Kidney (tissue), 14 donors: ENCODE measurements around the gene ZNF687. TPM values are rescaled to one million over a fixed set of nuclear protein-coding genes. Genes with fewer than 3 reads are reported as not detected.
A peak's percentile ranks its signal among the peaks of the same experiment; 100 is the strongest.

Source experiments
- DNase-seq, 5 donors: peaks; one replicate each; pipeline ENCODE4 v3.0.0-alpha.2; 2013 to 2020
- FAIRE-seq: peaks from 2 replicates; lab custom pipeline; 2012; peaks lifted over from hg19 to GRCh38; lab: Jason Lieb, UNC
- H3K27ac ChIP-seq, 2 donors: one replicate each; pipeline ENCODE4 v1.7.0; 2013; ENCODE audit warnings: low read depth in 2 of 2, low read length in 2 of 2, inconsistent platforms in 1 of 2
- H3K27me3 ChIP-seq: one replicate; pipeline ENCODE4 v1.7.1; 2013; ENCODE audit warnings: low read length, inconsistent platforms; ENCODE audit not compliant: control insufficient read depth, insufficient read depth
- H3K36me3 ChIP-seq, 3 donors: one replicate each; pipeline versions ENCODE4 v1.7.0 to v1.7.1; 2013; ENCODE audit warnings: low read length in 3 of 3, control low read depth in 1 of 3, inconsistent platforms in 1 of 3; ENCODE audit not compliant: insufficient read depth in 3 of 3, control insufficient read depth in 2 of 3
- H3K4me1 ChIP-seq, 3 donors: one replicate each; pipeline versions ENCODE4 v1.7.0 to v1.7.1; 2013; ENCODE audit warnings: low read length in 3 of 3, inconsistent platforms in 1 of 3, low read depth in 1 of 3; ENCODE audit not compliant: control insufficient read depth in 2 of 3, insufficient read depth in 2 of 3
- H3K4me3 ChIP-seq, 3 donors: one replicate each; pipeline versions ENCODE4 v1.7.0 to v1.8.1; 2013; ENCODE audit warnings: low read length in 3 of 3, control low read depth in 1 of 3, inconsistent platforms in 1 of 3
- H3K9ac ChIP-seq, 3 donors: one replicate each; pipeline versions ENCODE4 v1.7.0 to v1.7.1; 2013; ENCODE audit warnings: low read length in 3 of 3, control low read depth in 1 of 3, inconsistent platforms in 1 of 3
- H3K9me3 ChIP-seq, 3 donors: one replicate each; pipeline versions ENCODE4 v1.7.0 to v1.7.1; 2013; ENCODE audit warnings: low read length in 3 of 3, control low read depth in 1 of 3, inconsistent platforms in 1 of 3; ENCODE audit not compliant: control insufficient read depth in 2 of 3, insufficient read depth in 1 of 3
- CTCF ChIP-seq: IDR thresholded peaks from 3 replicates; pipeline ENCODE4 v1.5.1; 2012; ENCODE audit warnings: mild to moderate bottlenecking, moderate library complexity, borderline replicate concordance; ENCODE audit not compliant: insufficient read depth; ENCODE audit errors: extremely low read depth
- intact Hi-C: fragments of 100-400 bp; cut with DNase I; formaldehyde crosslinking; loops from one replicate; pipeline ENCODE4 v1.11.1; 2022
- polyA plus RNA-seq: library from polyadenylated mRNA; stranded (reverse); fragments of 350-450 nt; fragmentation: Illumina TruSeq; extraction: RNeasy Lipid Tissue Mini Kit (QIAGEN cat#74804); gene quantifications from one replicate; pipeline ENCODE4 v1.2.3, GENCODE V29; 2014; ENCODE audit warnings: low read depth, low replicate concordance; ENCODE audit not compliant: insufficient read depth
- total RNA-seq: library from RNA; stranded (reverse); fragmentation: NEBNext Ultra II Directional; extraction: Animal tissue kit (Norgen Biotek cat#: 25700); gene quantifications from one replicate; pipeline ENCODE4 v1.2.1, GENCODE V29; 2021
- donor health status: control.
- donor health status: control.
- donor health status: control.
- donor health status: control.
- donor health status: control.
- donor health status: DM: yes; HTN: yes; CAD: no.
- donor health status: Normal renal cell carcinoma (clear cell type).

ZNF687 gene
- total and polyA plus RNA-seq, 2 donors from 2014 or later = 8.5 to 30.3 TPM

GRCh38 chr1:151281225-151281968 lies 702 bp upstream of the ZNF687 start:
- intact Hi-C loops = no loop called here
- H3K27me3 ChIP-seq = no peaks in the 10 kb centered on the region
- H3K9me3 ChIP-seq = no peaks in the 10 kb centered on the region
- H3K36me3 ChIP-seq = peaks cover 0 to 6% (median 0%) of the 10 kb centered on the region in 3 donors
- peak; percentile 25 for TF ChIP-seq CTCF
- peak overlapping the region; percentile 93 to 97 (median 96) for H3K4me3 ChIP-seq
- peak overlapping the region; percentile 66 to 98 (median 94) for H3K9ac ChIP-seq
- FAIRE-seq = peak; percentile 68
- H3K4me1 ChIP-seq = peaks cover 0 to 15% (median 0%) of the 10 kb centered on the region in 3 donors
- H3K27ac ChIP-seq = peak overlapping the region; percentile 98 to 100
- DNase-seq = peak; percentile 97 to 99 (median 98)

DNA sequence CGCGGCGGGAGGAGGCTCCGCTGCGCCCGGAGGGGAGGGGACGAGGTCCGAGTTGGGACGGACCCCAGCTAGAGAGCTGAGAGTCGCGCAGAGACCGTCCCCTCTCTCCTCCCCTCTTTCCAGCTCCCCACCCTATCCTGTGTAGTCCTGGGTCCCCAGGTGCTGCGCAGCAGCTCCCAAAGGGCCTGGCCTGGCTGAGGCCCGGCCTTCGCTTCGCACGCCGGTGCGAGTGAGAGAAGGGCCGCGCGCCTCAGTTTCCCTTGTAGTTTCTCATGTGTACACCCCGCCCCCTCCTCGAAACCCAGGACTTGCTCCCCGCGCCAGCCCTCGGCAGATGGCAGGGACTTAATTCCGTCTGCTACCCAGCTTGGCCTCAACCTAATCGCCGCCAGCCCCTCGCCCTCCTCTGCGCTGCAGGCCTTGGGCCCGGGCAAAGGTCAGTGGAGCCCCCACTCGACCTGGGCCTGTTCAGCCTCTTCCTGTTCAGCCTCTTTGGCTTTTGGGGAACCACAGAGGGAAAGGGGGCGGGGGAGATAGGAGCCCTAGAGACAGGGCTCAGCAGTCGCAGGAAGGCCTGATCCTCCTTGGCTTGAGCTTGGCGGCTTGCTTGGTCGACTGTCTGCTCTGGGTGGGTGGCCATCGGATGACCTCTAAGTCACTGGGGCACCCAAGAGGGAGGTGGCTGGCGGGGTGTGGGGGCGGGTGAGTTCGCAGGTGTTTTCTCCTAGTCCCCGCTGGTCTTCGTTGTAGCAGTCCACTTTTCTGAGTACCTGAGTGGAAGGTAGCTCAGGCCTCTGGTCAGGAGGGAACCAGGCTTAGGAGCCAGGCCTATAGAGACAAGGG lies 1.0 kb downstream of the ZNF687 start:
- no peaks in the 10 kb centered on the region for H3K27me3 ChIP-seq
- TF ChIP-seq CTCF = no peak

GRCh38 chr1:151284013-151284577 lies 2.0 kb downstream of the ZNF687 start:
- H3K36me3 ChIP-seq = peaks cover 0 to 32% (median 18%) of the 10 kb centered on the region in 3 donors
- intact Hi-C loops = no loop called here
- no peaks in the 10 kb centered on the region for H3K27me3 ChIP-seq
- H3K4me1 ChIP-seq = peaks cover 0 to 15% (median 0%) of the 10 kb centered on the region in 3 donors
- peak overlapping the region; percentile 48 to 100 for H3K27ac ChIP-seq
- FAIRE-seq (no peak), DNase-seq (no peak)
- peak overlapping the region in 1 of 3 donors; percentile 98 for H3K9ac ChIP-seq
- TF ChIP-seq CTCF = no peak
- H3K4me3 ChIP-seq = peak overlapping the region in 1 of 3 donors; percentile 97
- H3K9me3 ChIP-seq = no peaks in the 10 kb centered on the region

More for the DNA sequence above, 1.0 kb downstream of the ZNF687 start:
- Histone ChIP-seq H3K4me1 (peaks cover 0 to 15% (median 0%) of the 10 kb centered on the region in 3 donors), H3K9me3 (no peaks in the 10 kb centered on the region), H3K9ac (peak overlapping the region; percentile 27 to 98 (median 86)), H3K36me3 (peaks cover 0 to 23% (median 11%) of the 10 kb centered on the region in 3 donors), H3K27ac (peak overlapping the region; percentile 98 to 100), H3K4me3 (peak overlapping the region; percentile 35 to 97 (median 79))
- DNase-seq (peak; percentile 33 to 85 (median 66)), FAIRE-seq (no peak)
- intact Hi-C loops = no loop called here
